ENCODE measurements around the gene JMJD7.
A peak's percentile ranks its signal among the peaks of the same experiment; 100 is the strongest.

JMJD7 gene

GRCh38 chr15:41791547-41791937 lies 36.4 kb upstream of the JMJD7 start:
- H2AK5ac ChIP-seq (ENCODE audit: low read length) = peak overlapping the region; percentile 3
- peak overlapping the region; percentile 93 for H3K27ac ChIP-seq (ENCODE audit: low read depth, low read length)
- H3K4me1 ChIP-seq (ENCODE audit: control insufficient read depth in 1 of 2, insufficient read depth in 2 of 2, low read length in 2 of 2) = peaks cover 24 to 33% of the 10 kb centered on the region in 2 experiments
- peak overlapping the region; percentile 0 for H3K14ac ChIP-seq (ENCODE audit: low read length)
- no peaks in the 10 kb centered on the region for H3K36me3 ChIP-seq (ENCODE audit: control insufficient read depth in 1 of 2, insufficient read depth in 2 of 2, low read length in 2 of 2)
- peak overlapping the region; percentile 34 for H2BK12ac ChIP-seq (ENCODE audit: low read length)
- H3K18ac ChIP-seq (ENCODE audit: low read length) = peak overlapping the region; percentile 11
- H3K27me3 ChIP-seq (ENCODE audit: insufficient read depth, low read length) = no peaks in the 10 kb centered on the region
- no peak overlapping the region for H3K9ac ChIP-seq (ENCODE audit: low read length)
- peaks cover 16% of the 10 kb centered on the region for H3K79me1 ChIP-seq (ENCODE audit: low read length)
- no peak for DNase-seq
- no peak overlapping the region for H3K23ac ChIP-seq (ENCODE audit: low read length)
- no CpG with 5 or more reads among the region's 4 CpGs for WGBS (ENCODE audit: extremely low coverage, insufficient coverage, insufficient read length)
- peak overlapping the region; percentile 10 for H4K8ac ChIP-seq (ENCODE audit: low read depth, low read length)
- no peaks in the 10 kb centered on the region for H3K9me3 ChIP-seq (ENCODE audit: insufficient read depth, low read depth, low read length)
- H3K4me3 ChIP-seq (ENCODE audit: low read depth, low read length) = no peak overlapping the region
- H3K79me2 ChIP-seq (ENCODE audit: control insufficient read depth, insufficient read depth, low read length, poor library complexity) = peaks cover 2% of the 10 kb centered on the region
- peak overlapping the region; percentile 2 for H3K4ac ChIP-seq (ENCODE audit: low read depth, low read length)
- H2BK120ac ChIP-seq (ENCODE audit: insufficient read depth, low read length, poor library complexity) = peak overlapping the region; percentile 55
- no peak overlapping the region for H4K12ac ChIP-seq (ENCODE audit: low read depth, low read length)
- peak overlapping the region; percentile 33 for H2BK5ac ChIP-seq (ENCODE audit: low read depth, low read length, poor library complexity)
- H3K4me2 ChIP-seq (ENCODE audit: low read length) = peak overlapping the region; percentile 36
- no peak overlapping the region for H2AFZ ChIP-seq (ENCODE audit: insufficient read depth, low read length, poor library complexity)
- H4K91ac ChIP-seq (ENCODE audit: low read depth, low read length) = peak overlapping the region; percentile 71

DNA sequence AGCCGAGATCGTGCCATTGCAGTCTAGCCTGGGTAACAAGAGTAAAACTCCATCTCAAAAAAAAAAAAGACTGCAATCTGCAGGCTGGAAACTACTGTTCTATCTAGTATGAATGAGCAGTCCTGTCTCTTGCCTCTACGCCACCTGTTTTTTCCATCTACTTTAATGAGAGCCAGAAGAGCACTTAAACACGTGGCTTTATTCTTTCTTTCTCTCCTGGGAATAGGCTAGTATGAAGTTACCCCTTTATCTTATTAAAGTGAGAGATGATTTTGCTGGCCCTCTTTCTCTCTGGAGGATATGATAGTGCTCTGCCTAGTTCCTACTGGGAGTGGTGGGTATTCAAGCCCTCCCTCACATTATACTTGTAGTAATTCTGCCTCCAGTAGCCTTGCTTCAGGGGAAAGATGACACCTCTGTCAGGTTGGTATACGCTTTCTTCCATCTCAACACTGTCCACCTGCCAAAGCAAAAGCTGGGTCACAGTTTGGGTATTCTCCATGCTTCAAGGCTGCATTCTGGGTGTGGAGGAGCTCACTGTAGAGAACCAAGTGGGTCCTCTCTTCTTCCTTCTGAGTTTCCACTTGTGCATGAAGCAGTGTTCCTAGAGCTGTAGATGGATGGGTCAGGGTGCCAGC lies 35.8 kb upstream of the JMJD7 start:
- peak overlapping the region; percentile 25 for H4K91ac ChIP-seq (ENCODE audit: low read depth, low read length)
- WGBS (ENCODE audit: extremely low coverage, insufficient coverage, insufficient read length) = no CpG with 5 or more reads among the region's 5 CpGs
- no peaks in the 10 kb centered on the region for H3K36me3 ChIP-seq (ENCODE audit: control insufficient read depth in 1 of 2, insufficient read depth in 2 of 2, low read length in 2 of 2)
- H3K4me1 ChIP-seq (ENCODE audit: control insufficient read depth in 1 of 2, insufficient read depth in 2 of 2, low read length in 2 of 2) = peaks cover 26 to 35% of the 10 kb centered on the region in 2 experiments
- no peak overlapping the region for H2AK5ac ChIP-seq (ENCODE audit: low read length)
- no peak overlapping the region for H3K4me2 ChIP-seq (ENCODE audit: low read length)
- H3K79me1 ChIP-seq (ENCODE audit: low read length) = peaks cover 16% of the 10 kb centered on the region
- H2AFZ ChIP-seq (ENCODE audit: insufficient read depth, low read length, poor library complexity) = no peak overlapping the region
- H3K79me2 ChIP-seq (ENCODE audit: control insufficient read depth, insufficient read depth, low read length, poor library complexity) = peaks cover 2% of the 10 kb centered on the region
- no peak overlapping the region for H4K8ac ChIP-seq (ENCODE audit: low read depth, low read length)
- no peak overlapping the region for H3K4ac ChIP-seq (ENCODE audit: low read depth, low read length)
- peak overlapping the region; percentile 9 for H3K23ac ChIP-seq (ENCODE audit: low read length)
- no peaks in the 10 kb centered on the region for H3K9me3 ChIP-seq (ENCODE audit: insufficient read depth, low read depth, low read length)
- no peak overlapping the region for H2BK5ac ChIP-seq (ENCODE audit: low read depth, low read length, poor library complexity)
- H2BK12ac ChIP-seq (ENCODE audit: low read length) = peak overlapping the region; percentile 46
- H3K9ac ChIP-seq (ENCODE audit: low read length) = no peak overlapping the region
- H2BK120ac ChIP-seq (ENCODE audit: insufficient read depth, low read length, poor library complexity) = no peak overlapping the region
- no peak overlapping the region for H3K27ac ChIP-seq (ENCODE audit: low read depth, low read length)
- H3K27me3 ChIP-seq (ENCODE audit: insufficient read depth, low read length) = no peaks in the 10 kb centered on the region
- DNase-seq = no peak
- H3K18ac ChIP-seq (ENCODE audit: low read length) = no peak overlapping the region
- no peak overlapping the region for H3K4me3 ChIP-seq (ENCODE audit: low read depth, low read length)
- no peak overlapping the region for H4K12ac ChIP-seq (ENCODE audit: low read depth, low read length)
- H3K14ac ChIP-seq (ENCODE audit: low read length) = no peak overlapping the region

DNA sequence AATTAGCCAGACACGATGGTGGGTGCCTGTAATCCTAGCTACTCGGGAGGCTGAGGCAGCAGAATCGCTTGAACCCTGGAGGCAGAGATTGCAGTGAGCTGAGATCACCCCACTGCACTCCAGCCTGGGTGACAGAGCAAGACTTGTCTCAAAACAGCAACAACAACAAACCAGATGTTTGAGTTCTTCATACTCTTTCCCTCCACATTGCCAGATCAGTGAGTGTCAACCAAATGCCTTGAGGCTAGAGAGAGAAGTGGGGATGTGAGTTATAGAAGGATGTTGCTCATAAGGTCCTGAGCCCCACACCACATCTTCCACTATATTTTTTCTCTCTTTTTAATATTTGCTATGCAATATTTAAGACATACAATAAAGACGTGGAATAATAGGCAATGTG lies 33.8 kb upstream of the JMJD7 start:
- H3K14ac ChIP-seq (ENCODE audit: low read length) = no peak overlapping the region
- no CpG with 5 or more reads among the region's 4 CpGs for WGBS (ENCODE audit: extremely low coverage, insufficient coverage, insufficient read length)

GRCh38 chr15:41795996-41796856 lies 31.7 kb upstream of the JMJD7 start:
- no peak overlapping the region for H3K14ac ChIP-seq (ENCODE audit: low read length)
- H3K4me2 ChIP-seq (ENCODE audit: low read length) = no peak overlapping the region
- no peak overlapping the region for H2BK12ac ChIP-seq (ENCODE audit: low read length)
- peak overlapping the region; percentile 40 for H4K91ac ChIP-seq (ENCODE audit: low read depth, low read length)
- no peak overlapping the region for H3K4me3 ChIP-seq (ENCODE audit: low read depth, low read length)
- H3K9me3 ChIP-seq (ENCODE audit: insufficient read depth, low read depth, low read length) = no peaks in the 10 kb centered on the region
- no peak overlapping the region for H4K12ac ChIP-seq (ENCODE audit: low read depth, low read length)
- peaks cover 22% of the 10 kb centered on the region for H3K79me1 ChIP-seq (ENCODE audit: low read length)
- peaks cover 3 to 8% of the 10 kb centered on the region in 2 experiments for H3K36me3 ChIP-seq (ENCODE audit: control insufficient read depth in 1 of 2, insufficient read depth in 2 of 2, low read length in 2 of 2)
- H2BK5ac ChIP-seq (ENCODE audit: low read depth, low read length, poor library complexity) = no peak overlapping the region
- H3K18ac ChIP-seq (ENCODE audit: low read length) = no peak overlapping the region
- WGBS (ENCODE audit: extremely low coverage, insufficient coverage, insufficient read length) = no CpG with 5 or more reads among the region's 10 CpGs
- peak; percentile 31 to 38 for DNase-seq
- no peak overlapping the region for H2AFZ ChIP-seq (ENCODE audit: insufficient read depth, low read length, poor library complexity)
- H3K4me1 ChIP-seq (ENCODE audit: control insufficient read depth in 1 of 2, insufficient read depth in 2 of 2, low read length in 2 of 2) = peaks cover 31 to 49% of the 10 kb centered on the region in 2 experiments
- H3K4ac ChIP-seq (ENCODE audit: low read depth, low read length) = no peak overlapping the region
- H3K9ac ChIP-seq (ENCODE audit: low read length) = no peak overlapping the region
- no peak overlapping the region for H4K8ac ChIP-seq (ENCODE audit: low read depth, low read length)
- H3K79me2 ChIP-seq (ENCODE audit: control insufficient read depth, insufficient read depth, low read length, poor library complexity) = peaks cover 2% of the 10 kb centered on the region
- H2AK5ac ChIP-seq (ENCODE audit: low read length) = no peak overlapping the region
- no peak overlapping the region for H3K23ac ChIP-seq (ENCODE audit: low read length)
- H2BK120ac ChIP-seq (ENCODE audit: insufficient read depth, low read length, poor library complexity) = peak overlapping the region; percentile 6
- peak overlapping the region; percentile 16 for H3K27ac ChIP-seq (ENCODE audit: low read depth, low read length)
- no peaks in the 10 kb centered on the region for H3K27me3 ChIP-seq (ENCODE audit: insufficient read depth, low read length)

More for the DNA sequence above, 33.8 kb upstream of the JMJD7 start:
- Histone ChIP-seq H3K79me2 (ENCODE audit: control insufficient read depth, insufficient read depth, low read length, poor library complexity) (peaks cover 2% of the 10 kb centered on the region), H4K91ac (ENCODE audit: low read depth, low read length) (no peak overlapping the region), H3K4me2 (ENCODE audit: low read length) (no peak overlapping the region), H3K4me1 (ENCODE audit: control insufficient read depth in 1 of 2, insufficient read depth in 2 of 2, low read length in 2 of 2) (peaks cover 36 to 51% of the 10 kb centered on the region in 2 experiments), H3K23ac (ENCODE audit: low read length) (no peak overlapping the region), H3K79me1 (ENCODE audit: low read length) (peaks cover 20% of the 10 kb centered on the region), H3K4ac (ENCODE audit: low read depth, low read length) (no peak overlapping the region), H3K27me3 (ENCODE audit: insufficient read depth, low read length) (no peaks in the 10 kb centered on the region), H3K9ac (ENCODE audit: low read length) (no peak overlapping the region), H2AK5ac (ENCODE audit: low read length) (no peak overlapping the region), H4K8ac (ENCODE audit: low read depth, low read length) (no peak overlapping the region), H3K9me3 (ENCODE audit: insufficient read depth, low read depth, low read length) (no peaks in the 10 kb centered on the region), H2AFZ (ENCODE audit: insufficient read depth, low read length, poor library complexity) (no peak overlapping the region), H3K4me3 (ENCODE audit: low read depth, low read length) (no peak overlapping the region), H3K18ac (ENCODE audit: low read length) (no peak overlapping the region), H2BK12ac (ENCODE audit: low read length) (no peak overlapping the region), H2BK120ac (ENCODE audit: insufficient read depth, low read length, poor library complexity) (no peak overlapping the region), H3K27ac (ENCODE audit: low read depth, low read length) (peak overlapping the region; percentile 84), H3K36me3 (ENCODE audit: control insufficient read depth in 1 of 2, insufficient read depth in 2 of 2, low read length in 2 of 2) (no peaks in the 10 kb centered on the region), H2BK5ac (ENCODE audit: low read depth, low read length, poor library complexity) (no peak overlapping the region), H4K12ac (ENCODE audit: low read depth, low read length) (no peak overlapping the region)
- DNase-seq = peak; percentile 57 to 82

All from trophoblast cell (in vitro differentiated cells and primary cell).